Stimulated activated CD8-positive, alpha-beta memory T cell treated with anti-CD3 and anti-CD28 coated beads, Interleukin-7, amount 100 ng/mL, for 48 hours (primary cell): ENCODE data around the gene IMMP1L.

ENCODE experiments used
- DNase-seq, 2 donors: peaks; one replicate each; pipeline ENCODE4 v3.0.0-alpha.2; 2020; ENCODE audit warnings: low read depth in 1 of 2; ENCODE audit errors: extremely low read depth in 1 of 2

Gene IMMP1L

GRCh38 chr11:31477528-31478222 lies 31.7 kb downstream of the IMMP1L start:
- no peak for DNase-seq

- DNase-seq, result no peak
Measured at GRCh38 chr11:31474083-31474482, 35.3 kb downstream of the IMMP1L start.

GRCh38 chr11:31464436-31464835 lies 45.0 kb downstream of the IMMP1L start:
- DNase-seq, result no peak

- no peak for DNase-seq
Measured at GRCh38 chr11:31455177-31455576, 54.2 kb downstream of the IMMP1L start.

GRCh38 chr11:31450841-31451240 lies 58.6 kb downstream of the IMMP1L start:
- DNase-seq, result no peak

- no peak for DNase-seq
Measured at GRCh38 chr11:31449040-31449439, 60.4 kb downstream of the IMMP1L start.

GRCh38 chr11:31445621-31446020 lies 63.8 kb downstream of the IMMP1L start:
- DNase-seq, result no peak

GRCh38 chr11:31443802-31444201 lies 65.6 kb downstream of the IMMP1L start:
- DNase-seq, result no peak

GRCh38 chr11:31442086-31442485 lies 67.3 kb downstream of the IMMP1L start:
- DNase-seq, result no peak

GRCh38 chr11:31441296-31441695 lies 68.1 kb downstream of the IMMP1L start:
- no peak for DNase-seq

GRCh38 chr11:31437742-31438435 lies 71.5 kb downstream of the IMMP1L start:
- DNase-seq, result no peak

- DNase-seq, result no peak
Measured at GRCh38 chr11:31433851-31434250, 75.6 kb downstream of the IMMP1L start.

GRCh38 chr11:31424652-31425051 lies 84.8 kb downstream of the IMMP1L start:
- DNase-seq, result no peak

GRCh38 chr11:31422703-31423102 lies 86.7 kb downstream of the IMMP1L start:
- no peak for DNase-seq

GRCh38 chr11:31421820-31422219 lies 87.6 kb downstream of the IMMP1L start:
- DNase-seq, result no peak

- no peak for DNase-seq
Measured at GRCh38 chr11:31419669-31420068, 89.8 kb downstream of the IMMP1L start.

GRCh38 chr11:31419138-31419537 lies 90.3 kb downstream of the IMMP1L start:
- no peak for DNase-seq

- no peak for DNase-seq
Measured at GRCh38 chr11:31417816-31418215, 91.6 kb downstream of the IMMP1L start.

GRCh38 chr11:31417357-31417756 lies 92.1 kb downstream of the IMMP1L start:
- DNase-seq, result no peak

GRCh38 chr11:31415435-31415834 lies 94.0 kb downstream of the IMMP1L start:
- no peak for DNase-seq

GRCh38 chr11:31414338-31414737 lies 95.1 kb downstream of the IMMP1L start:
- no peak for DNase-seq

- no peak for DNase-seq
Measured at GRCh38 chr11:31412946-31413345, 96.5 kb downstream of the IMMP1L start.

GRCh38 chr11:31408201-31408600 lies 101.2 kb downstream of the IMMP1L start:
- no peak for DNase-seq
